NCI-H82 treated with DMSO at 0.1 percent for 48 hours (cell line): Measurements from ENCODE around the gene RPN2.
"Not testable (repeated sequence)": the region's sequence is repeated elsewhere in the genome, so short reads cannot be mapped to it uniquely, and the experiment has no call there.

Experiments
- DNase-seq: peaks from one replicate; lab custom pipeline; 2025; ENCODE audit not compliant: unreplicated experiment; lab: John Stamatoyannopoulos, UW

RPN2 gene

DNA sequence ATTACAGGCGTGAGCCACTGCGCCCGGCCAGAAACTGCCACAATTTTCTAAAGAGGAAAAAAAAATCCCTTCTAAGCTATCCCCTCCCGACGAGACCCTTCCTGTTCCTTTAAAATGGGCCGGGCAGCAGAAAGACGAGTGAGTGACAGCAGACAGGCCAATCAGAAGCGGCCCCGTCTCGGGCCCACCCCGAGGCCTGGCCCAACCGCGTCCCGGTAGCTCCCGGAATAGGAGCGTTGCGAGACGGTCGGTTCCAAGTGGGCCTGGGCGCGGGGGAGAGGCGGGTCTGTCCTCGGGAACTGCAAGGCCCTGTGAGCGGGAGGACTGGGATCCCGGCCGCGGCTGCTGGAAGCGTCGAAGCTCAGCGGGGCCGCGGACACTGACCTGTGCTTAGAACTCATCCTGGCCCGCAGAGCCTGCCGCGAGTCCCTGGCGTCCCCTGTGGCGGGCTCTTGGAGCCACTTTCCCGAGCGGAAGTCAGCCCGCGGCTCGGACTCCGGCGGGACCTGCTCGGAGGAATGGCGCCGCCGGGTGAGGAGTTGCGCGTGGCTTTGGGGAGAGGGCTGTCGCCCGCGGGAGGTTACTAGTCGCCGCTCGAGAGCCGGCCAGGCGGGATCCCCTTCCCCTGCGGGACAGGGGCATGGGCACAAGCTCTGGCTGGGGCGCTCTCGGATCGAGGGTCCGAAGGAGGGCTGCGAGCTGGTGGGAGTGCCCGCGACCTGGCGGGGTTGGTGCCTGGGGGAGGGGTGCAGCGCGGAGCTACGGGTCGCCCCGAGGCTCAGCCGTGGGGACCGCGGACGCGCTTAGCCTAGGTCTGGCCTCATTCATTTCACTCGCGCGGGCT, at the start of gene RPN2, which contains the start of gene MROH8:
Gene RPN2, plus strand, starts transcription at position 492 of the 844 bp plus-strand sequence. Its CDS starts 27 bp downstream, at position 519.
Gene MROH8, minus strand, starts transcription at position 710 of the 844 bp plus-strand sequence.
- DNase-seq: peak; percentile 98

GRCh38 chr20:37131486-37131885, 47.6 kb upstream of the RPN2 start:
- DNase-seq: no peak

DNA sequence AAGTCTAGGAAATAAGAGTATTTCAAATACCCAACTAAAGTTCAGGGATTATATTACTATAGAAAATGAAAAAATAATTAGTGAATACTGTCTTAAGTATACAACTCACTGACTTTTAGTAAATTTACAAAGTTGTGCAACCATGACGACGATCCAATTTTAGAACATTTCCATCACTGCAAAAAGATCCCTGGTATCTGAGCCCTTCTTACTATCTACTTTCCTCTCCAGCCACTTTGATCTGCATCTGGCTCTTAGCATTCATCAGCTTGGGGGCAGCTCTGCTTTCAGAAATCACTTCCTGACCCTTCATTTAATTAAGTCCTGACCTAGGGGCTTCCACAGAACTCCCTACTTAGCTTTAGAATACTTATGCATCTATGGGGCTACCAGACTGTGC, 45.2 kb upstream of the RPN2 start:
- no peak for DNase-seq

DNA sequence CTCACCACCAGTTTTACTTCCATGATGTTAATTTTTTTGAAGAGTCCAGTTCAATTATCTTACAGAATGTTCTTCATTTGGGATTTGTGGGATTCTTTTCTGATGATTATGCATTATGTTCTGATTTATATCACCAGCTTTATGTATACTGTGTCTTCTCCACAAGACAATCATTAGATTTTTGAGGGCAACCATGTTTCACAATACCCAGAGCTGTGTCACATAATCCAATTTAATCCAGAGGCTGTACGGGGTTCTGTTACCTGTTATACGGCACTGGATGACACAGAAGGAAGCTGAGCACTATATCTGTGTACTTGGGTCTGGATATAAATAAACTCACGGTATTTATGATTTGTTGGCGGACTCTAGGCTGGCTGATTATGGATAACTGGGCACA, 41.6 kb upstream of the RPN2 start:
- DNase-seq: peak; percentile 5

DNA sequence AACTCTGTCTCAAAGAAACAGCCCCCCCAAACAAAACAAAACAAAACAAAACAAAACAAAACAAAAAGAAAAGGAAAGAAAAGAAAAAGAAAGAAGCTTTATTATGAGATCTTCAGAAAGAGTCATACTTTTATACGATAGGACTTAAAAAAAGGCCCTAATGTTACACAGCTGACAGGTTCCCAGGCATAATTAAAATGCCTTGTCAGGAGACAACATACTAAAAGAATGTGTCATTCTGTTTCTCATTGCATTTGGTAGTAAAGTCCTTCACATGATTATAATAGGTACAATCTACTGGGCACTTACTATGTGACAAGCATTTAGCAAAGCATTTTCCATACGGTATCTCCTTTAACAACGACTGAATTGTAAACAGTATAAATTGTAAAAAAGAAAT, 36.4 kb upstream of the RPN2 start:
- no peak for DNase-seq

- no peak for DNase-seq
Observed at GRCh38 chr20:37144856-37145404, 34.2 kb upstream of the RPN2 start.

DNA sequence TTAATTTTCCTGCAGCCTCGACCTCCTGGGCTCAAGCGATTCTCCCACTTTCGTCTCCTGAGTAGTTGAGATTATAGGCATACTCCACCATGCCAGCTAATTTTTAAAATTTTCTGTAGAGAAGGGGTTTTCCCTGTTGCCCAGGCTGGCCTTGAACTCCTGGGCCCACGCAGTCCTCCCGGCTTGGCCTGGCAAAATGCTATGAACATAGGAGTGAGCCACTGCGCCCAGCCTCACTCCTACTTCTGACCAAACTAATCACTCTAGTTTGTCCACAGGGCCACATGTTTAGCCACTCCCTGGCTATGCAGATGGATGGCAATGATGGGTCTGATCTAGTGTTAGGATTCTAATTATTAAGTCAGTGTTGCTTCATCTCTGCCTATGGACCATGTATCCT, 31.9 kb upstream of the RPN2 start:
- DNase-seq: no peak

- not testable (repeated sequence) for DNase-seq
Observed at GRCh38 chr20:37150864-37151263, 28.3 kb upstream of the RPN2 start.

DNA sequence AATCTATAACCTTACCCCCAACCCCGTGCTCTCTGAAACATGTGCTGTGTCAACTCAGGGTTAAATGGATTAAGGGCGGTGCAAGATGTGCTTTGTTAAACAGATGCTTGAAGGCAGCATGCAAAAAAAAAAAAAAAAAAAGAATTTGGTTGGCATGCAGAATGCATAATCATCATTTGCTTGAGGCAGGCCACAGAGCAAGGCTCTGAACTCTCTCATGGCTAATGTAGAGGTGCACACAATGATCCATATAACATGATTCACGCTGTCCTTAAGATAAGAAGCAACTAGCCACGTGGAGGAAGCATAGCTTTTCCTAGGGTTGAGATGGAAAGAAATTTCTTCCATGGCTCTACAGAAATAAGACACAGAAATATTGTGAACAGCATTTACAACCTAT, 27.6 kb upstream of the RPN2 start:
- no peak for DNase-seq

GRCh38 chr20:37152284-37152683, 26.8 kb upstream of the RPN2 start:
- DNase-seq: no peak

GRCh38 chr20:37154684-37155298, 24.3 kb upstream of the RPN2 start:
- DNase-seq: no peak

DNA sequence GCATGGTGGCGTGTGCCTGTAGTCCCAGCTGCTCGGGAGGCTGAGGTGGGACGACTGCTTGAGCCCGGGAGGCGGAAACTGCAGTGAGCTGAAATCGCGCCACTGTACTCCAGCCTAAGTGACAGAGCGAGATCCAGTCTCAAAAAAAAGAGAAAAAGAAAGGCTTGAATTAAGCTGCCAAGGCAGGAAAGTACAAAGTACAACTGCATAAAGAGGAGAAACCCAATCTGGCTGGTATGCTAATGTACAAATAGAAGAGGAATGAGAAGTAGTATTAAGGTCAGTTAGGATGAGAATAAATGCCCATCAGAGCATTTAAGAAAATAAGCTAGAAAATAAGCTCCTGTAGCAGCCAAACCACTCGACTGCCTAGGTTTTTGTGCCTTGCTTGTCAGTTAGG, 23.1 kb upstream of the RPN2 start:
- no peak for DNase-seq

GRCh38 chr20:37158248-37158647, 20.9 kb upstream of the RPN2 start:
- DNase-seq: no peak

GRCh38 chr20:37160683-37161082, 18.4 kb upstream of the RPN2 start:
- DNase-seq: no peak

DNA sequence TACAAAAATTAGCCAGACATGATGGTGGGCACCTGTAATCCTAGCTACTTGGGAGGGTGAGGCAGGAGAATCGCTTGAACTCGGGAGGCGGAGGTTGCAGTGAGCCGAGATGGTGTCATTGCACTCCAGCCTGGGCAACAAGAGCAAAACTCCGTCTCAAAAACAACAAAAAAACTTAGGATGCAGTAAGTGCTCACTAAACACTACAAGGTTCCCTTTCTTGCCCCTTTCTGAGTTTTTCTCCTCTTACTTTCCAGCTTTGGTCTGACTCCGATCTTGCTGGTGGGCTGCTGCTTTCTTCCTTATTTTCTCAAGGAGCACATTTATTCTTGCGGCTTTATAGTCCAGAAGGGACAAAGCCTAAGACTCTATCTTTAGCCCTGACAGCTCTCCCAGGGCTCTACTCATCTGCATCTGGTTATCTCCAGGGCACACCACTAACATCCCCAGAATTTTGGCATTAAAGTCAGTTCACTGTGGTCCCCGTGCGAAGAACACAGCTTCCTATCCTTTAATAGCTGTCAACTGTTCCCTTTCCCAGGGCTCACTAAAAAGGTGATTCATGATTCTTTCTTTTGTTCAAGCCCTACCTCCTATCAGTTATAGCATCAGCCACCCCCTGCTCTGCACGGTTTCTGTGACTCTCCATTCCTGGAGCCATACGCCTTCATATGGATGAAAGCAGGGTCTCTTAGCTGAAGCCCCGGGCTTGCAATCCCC, 17.1 kb upstream of the RPN2 start:
- no peak for DNase-seq

DNA sequence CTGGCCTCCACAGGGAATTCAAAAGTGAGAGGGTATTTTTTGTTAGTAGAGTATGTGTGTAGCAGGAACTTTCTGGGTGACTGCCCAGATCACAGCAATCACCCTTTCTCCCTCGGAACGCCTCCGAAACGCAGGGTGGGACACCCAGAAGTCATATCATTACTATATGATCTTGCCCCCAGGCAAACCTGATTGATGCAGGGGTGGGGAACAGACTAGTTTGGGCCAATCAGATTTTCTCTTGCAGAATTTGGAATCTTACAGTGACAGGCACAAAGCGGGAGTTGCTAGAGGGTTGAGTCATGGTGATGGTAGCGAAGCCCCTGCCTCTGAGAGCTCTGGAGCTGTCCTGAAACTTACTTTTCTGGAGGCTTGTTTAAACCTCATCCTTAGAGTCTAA, 16.5 kb upstream of the RPN2 start:
- no peak for DNase-seq

DNA sequence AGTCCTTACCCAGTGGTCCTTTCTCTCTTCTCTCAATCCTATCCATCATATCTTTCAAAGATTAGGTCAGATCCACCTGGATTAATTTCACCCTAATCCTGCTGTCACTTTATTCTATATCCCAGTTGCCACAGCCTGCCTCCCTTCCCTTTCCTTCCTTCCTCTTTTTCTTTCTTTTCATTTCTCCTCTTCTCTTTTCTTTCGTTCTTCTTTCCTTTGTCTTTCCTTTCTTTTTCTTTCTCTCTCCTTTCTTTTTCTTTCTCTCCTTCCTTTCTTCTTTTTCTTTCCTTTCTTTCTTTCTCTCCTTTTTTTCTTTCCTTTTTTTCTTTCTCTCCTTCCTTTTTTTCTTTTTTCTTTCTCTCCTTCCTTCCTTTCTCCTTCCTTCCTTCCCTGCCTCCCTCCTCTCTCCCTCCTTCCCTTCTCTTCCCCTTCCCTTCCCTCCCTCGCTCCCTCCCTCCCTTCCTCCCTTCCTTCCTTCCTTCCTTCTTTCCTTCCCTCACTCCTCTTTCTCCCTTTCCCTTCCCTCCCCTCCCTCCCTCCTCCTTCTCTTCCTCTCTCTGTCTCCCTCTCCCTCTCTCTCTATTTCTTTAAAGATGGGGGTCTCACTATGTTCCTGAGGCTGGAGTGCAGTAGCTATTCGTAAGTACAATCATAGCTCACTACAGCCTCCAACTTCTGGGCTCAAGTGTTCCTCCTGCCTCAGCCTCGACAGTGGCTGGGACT, 15.1 kb upstream of the RPN2 start:
- no peak for DNase-seq

DNA sequence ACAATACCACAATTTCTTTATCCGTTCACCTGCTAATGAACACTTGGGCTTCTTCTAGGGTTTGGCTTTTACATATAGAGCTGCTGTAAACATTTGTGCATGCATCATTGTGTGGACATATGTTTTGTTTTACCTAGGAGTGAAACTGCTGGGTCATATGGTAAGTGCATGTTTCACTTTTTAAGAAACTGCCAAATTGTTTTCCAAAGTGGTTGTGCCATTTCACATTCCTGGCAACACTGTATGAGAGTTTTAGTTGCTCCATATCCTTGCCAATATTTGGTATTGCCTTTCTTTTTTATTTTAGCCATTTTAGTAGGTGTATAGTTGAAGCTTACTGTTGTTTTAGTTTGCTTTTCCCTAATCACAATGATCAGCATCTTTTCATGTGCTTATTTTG, 14.1 kb upstream of the RPN2 start:
- no peak for DNase-seq

- no peak for DNase-seq
Observed at GRCh38 chr20:37166867-37167266, 12.3 kb upstream of the RPN2 start.

DNA sequence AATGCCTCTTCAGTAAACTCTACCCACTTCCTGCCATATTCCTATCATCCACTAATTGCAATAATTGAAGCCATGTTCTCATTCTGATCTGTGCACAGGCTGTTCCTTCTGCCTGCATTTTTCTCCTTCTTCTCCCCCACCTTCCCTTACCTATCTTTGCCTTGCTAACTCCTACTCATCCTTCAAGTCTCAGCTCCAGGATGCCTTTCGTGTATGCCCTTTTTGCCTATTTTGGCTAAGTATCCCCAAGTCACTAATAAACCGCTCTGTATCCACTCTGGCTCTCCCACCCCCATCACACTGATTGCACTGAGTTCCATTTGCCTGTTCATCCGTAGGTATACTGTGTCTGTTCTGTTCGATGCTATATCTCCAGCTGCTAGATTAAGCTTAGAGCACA, 6.3 kb upstream of the RPN2 start:
- no peak for DNase-seq
